Fibroblast of mammary gland (primary cell): ENCODE results near the gene RNF31.
A peak's percentile ranks its signal among the peaks of the same experiment; 100 is the strongest.

Experiments used
- DNase-seq: peaks from one replicate; pipeline ENCODE4 v3.0.0-alpha.2; 2010; ENCODE audit warnings: low read depth
- H3K4me3 ChIP-seq: 2 replicates; pipeline ENCODE4 v1.5.1; 2011; ENCODE audit warnings: low read depth, mild to moderate bottlenecking, low read length, moderate library complexity; ENCODE audit not compliant: control insufficient read depth
- CTCF ChIP-seq: conservative IDR thresholded peaks from 2 replicates; pipeline ENCODE4 v1.5.1; 2011; ENCODE audit warnings: low read depth, low read length, inconsistent platforms; ENCODE audit not compliant: control insufficient read depth, insufficient read depth

Gene RNF31

GRCh38 chr14:24113379-24113800 is 33.9 kb upstream of the RNF31 start:
- H3K4me3 ChIP-seq, result peak overlapping the region; percentile 89
- DNase-seq, result no peak
- TF ChIP-seq CTCF, result no peak

- TF ChIP-seq CTCF, result no peak
- DNase-seq, result peak; percentile 87
- peak overlapping the region; percentile 89 for H3K4me3 ChIP-seq
These were observed 33.3 kb upstream of the RNF31 start for GRCh38 chr14:24113801-24114531.

GRCh38 chr14:24114532-24115421 is 32.5 kb upstream of the RNF31 start, which contains the start of the genes DCAF11 and NRL:
DCAF11 (plus strand) TSS chr14:24114777; CDS start chr14:24115595, 818 bp downstream.
NRL (minus strand) TSS chr14:24114949; CDS start chr14:24082848, 32,101 bp downstream.
- H3K4me3 ChIP-seq, result peak within 1 kb of the TSS; percentile 89
- peak; percentile 100 for DNase-seq
- no peak for TF ChIP-seq CTCF

GRCh38 chr14:24115422-24116127 is 31.7 kb upstream of the RNF31 start:
- H3K4me3 ChIP-seq, result peak overlapping the region; percentile 89
- no peak for DNase-seq
- no peak for TF ChIP-seq CTCF

- H3K4me3 ChIP-seq, result no peak overlapping the region
- TF ChIP-seq CTCF, result no peak
- no peak for DNase-seq
These were observed 31.0 kb upstream of the RNF31 start for GRCh38 chr14:24116128-24116814.

- no peak for TF ChIP-seq CTCF
- H3K4me3 ChIP-seq, result no peak overlapping the region
- DNase-seq, result no peak
These were observed 30.1 kb upstream of the RNF31 start for GRCh38 chr14:24117179-24117578.
